Uterus (tissue), 2 donors: ENCODE data around the gene POLR3E.

Experiments used
- CTCF ChIP-seq, 4 experiments: fragments of 200-600 bp in 2 of 4; fragments of 450-650 bp in 2 of 4; sonication (generic) in 2 of 4; IDR thresholded peaks; one replicate each; pipeline ENCODE4 v1.5.1; 2016 to 2019; ENCODE audit warnings: antibody characterized with exemption in 4 of 4, mild to moderate bottlenecking in 2 of 4, moderate library complexity in 1 of 4
- POLR2A ChIP-seq, 2 donors: fragments of 450-650 bp; IDR thresholded peaks; one replicate each; pipeline ENCODE4 v1.6.1; 2016; ENCODE audit warnings: antibody characterized with exemption in 2 of 2, mild to moderate bottlenecking in 1 of 2, moderate library complexity in 1 of 2

GRCh38 chr16:22322021-22322471, 24.8 kb downstream of the POLR3E start:
- TF ChIP-seq CTCF (IDR thresholded peaks at IDR 0.05), result no peak
- no peak for TF ChIP-seq POLR2A (IDR thresholded peaks at IDR 0.05)
